ENCODE results near the gene NFIX. TPM values are rescaled to one million over a fixed set of nuclear protein-coding genes. Genes with fewer than 3 reads are reported as not detected.

The NFIX gene
- total RNA-seq, 3 donors from 2014 or later (not counting 1 experiment from before 2014, with no cell fraction given), result 0.61 to 2.1 (median 1.3) TPM

DNA sequence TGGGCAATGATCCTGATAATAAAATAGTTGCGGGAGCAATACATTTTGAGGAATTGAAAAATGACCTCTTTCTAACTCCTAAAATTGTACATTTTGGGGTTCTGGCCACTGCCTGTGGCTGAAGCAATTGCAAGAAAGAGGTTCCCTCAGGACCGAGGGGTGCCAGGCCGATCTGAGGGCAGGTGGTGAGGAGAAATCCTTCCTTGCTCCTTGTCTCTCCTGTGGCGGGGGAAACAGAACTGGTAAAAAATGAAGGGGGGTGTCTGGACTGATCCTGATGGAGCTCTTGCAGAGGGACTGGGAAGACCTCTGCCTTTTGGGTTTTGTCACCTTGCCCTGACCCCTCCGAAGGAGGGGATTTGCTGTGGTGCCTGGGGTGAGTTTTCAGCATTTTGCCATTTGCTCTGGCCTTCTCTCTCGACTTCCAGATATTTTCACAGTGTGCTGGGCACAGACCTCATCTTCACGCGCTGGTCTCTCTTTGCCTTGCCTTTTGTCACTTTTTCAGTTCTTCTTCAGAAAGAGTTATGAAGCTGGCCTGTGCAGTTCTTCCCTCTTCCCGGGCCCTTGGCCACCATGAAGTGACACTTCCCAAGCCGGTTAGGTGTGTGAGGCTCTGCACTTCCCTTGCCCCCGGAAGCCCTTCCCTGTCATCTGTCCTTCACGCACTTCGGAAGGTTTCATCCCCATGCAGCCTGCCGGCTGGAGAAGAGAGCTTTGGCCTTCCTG is 22.2 kb downstream of the NFIX start:
- ATAC-seq (no peak), DNase-seq (no peak)
- H3K27me3 Mint-ChIP-seq (ENCODE audit: low read depth in 2 of 2), result peaks cover 59 to 63% of the 10 kb centered on the region in 2 donors
- no peak overlapping the region for H3K27ac Mint-ChIP-seq
- no peak overlapping the region for H3K4me3 Mint-ChIP-seq
- H3K36me3 Mint-ChIP-seq, result no peaks in the 10 kb centered on the region
- Histone ChIP-seq H3K27me3 (ENCODE audit: control insufficient read depth, insufficient read depth, low read length) (peaks cover 31% of the 10 kb centered on the region), H3K4me3 (ENCODE audit: low read length) (no peak overlapping the region), H3K4me1 (ENCODE audit: control insufficient read depth, insufficient read depth, low read length) (peaks cover 21% of the 10 kb centered on the region), H3K27ac (ENCODE audit: low read length) (no peak overlapping the region), H3K36me3 (ENCODE audit: control insufficient read depth, insufficient read depth, low read length) (no peaks in the 10 kb centered on the region), H3K9me3 (ENCODE audit: control insufficient read depth, insufficient read depth, low read length) (no peaks in the 10 kb centered on the region)
- H3K9me3 Mint-ChIP-seq, result no peaks in the 10 kb centered on the region
- intact Hi-C loops (cut with micrococcal nuclease), result no loop called here
- H3K4me1 Mint-ChIP-seq, result peaks cover 18 to 23% of the 10 kb centered on the region in 2 donors
- TF ChIP-seq, protein P1, sequence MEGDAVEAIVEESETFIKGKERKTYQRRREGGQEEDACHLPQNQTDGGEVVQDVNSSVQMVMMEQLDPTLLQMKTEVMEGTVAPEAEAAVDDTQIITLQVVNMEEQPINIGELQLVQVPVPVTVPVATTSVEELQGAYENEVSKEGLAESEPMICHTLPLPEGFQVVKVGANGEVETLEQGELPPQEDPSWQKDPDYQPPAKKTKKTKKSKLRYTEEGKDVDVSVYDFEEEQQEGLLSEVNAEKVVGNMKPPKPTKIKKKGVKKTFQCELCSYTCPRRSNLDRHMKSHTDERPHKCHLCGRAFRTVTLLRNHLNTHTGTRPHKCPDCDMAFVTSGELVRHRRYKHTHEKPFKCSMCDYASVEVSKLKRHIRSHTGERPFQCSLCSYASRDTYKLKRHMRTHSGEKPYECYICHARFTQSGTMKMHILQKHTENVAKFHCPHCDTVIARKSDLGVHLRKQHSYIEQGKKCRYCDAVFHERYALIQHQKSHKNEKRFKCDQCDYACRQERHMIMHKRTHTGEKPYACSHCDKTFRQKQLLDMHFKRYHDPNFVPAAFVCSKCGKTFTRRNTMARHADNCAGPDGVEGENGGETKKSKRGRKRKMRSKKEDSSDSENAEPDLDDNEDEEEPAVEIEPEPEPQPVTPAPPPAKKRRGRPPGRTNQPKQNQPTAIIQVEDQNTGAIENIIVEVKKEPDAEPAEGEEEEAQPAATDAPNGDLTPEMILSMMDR (IDR thresholded peaks at IDR 0.05), result no peak
- 89% methylated on average over 14 of the region's 14 CpGs for WGBS (ENCODE audit: insufficient coverage)

DNA sequence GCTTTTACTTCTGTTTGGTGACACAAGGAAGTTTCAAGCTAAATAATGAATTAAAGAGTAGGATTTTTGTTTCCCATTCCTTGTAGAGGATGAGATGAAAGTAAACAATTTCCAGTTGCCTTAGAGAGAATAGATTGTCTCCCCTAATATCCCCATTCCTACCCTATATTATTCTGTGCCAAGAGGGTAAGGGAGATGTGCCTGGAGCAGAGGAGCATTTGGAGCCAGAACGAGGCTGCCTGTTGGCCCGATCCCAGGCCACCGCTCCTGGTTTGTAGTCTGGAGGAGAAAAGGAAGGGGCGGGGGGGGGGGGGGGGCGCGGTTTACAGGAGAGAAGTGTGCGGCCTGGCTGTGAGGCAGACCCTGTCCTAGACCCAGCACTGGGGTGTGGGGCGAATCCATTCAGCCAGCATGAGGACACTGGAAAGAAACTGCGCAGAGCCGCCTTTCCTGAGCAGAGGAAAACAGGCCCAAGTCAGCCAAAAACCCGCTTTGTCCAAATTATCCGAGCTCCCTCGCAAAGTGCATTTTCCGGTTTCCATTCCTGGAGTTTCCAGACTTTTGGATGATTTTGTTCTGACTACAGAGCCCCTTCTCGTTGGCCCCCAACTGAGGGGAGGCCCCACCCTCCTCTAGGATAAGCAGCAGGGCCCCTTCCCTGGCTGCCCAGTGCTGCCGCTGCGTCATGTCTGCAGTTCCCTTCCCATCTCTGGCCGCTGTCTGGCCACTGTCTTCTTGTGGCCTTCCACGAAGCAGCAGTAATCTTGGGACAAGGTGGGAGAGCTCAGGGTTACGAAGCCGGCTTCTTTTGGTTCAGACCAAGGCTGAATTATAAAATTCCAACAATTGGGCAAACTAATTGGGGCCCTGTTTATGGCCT is 23.0 kb downstream of the NFIX start:
- Histone ChIP-seq H3K27me3 (ENCODE audit: control insufficient read depth, insufficient read depth, low read length) (peaks cover 28% of the 10 kb centered on the region), H3K9me3 (ENCODE audit: control insufficient read depth, insufficient read depth, low read length) (no peaks in the 10 kb centered on the region), H3K27ac (ENCODE audit: low read length) (no peak overlapping the region), H3K4me1 (ENCODE audit: control insufficient read depth, insufficient read depth, low read length) (peaks cover 19% of the 10 kb centered on the region), H3K4me3 (ENCODE audit: low read length) (no peak overlapping the region), H3K36me3 (ENCODE audit: control insufficient read depth, insufficient read depth, low read length) (no peaks in the 10 kb centered on the region)
- 91% methylated on average over 19 of the region's 21 CpGs for WGBS (ENCODE audit: insufficient coverage)
- Mint-ChIP-seq H3K9me3 (no peaks in the 10 kb centered on the region), H3K27ac (no peak overlapping the region), H3K4me3 (no peak overlapping the region), H3K27me3 (ENCODE audit: low read depth in 2 of 2) (peaks cover 51 to 61% of the 10 kb centered on the region in 2 donors), H3K4me1 (peaks cover 10 to 21% of the 10 kb centered on the region in 2 donors), H3K36me3 (no peaks in the 10 kb centered on the region)
- intact Hi-C loops (cut with micrococcal nuclease), result no loop called here
- ATAC-seq (no peak), DNase-seq (no peak)
- TF ChIP-seq, protein P1 (IDR thresholded peaks at IDR 0.05), result no peak

DNA sequence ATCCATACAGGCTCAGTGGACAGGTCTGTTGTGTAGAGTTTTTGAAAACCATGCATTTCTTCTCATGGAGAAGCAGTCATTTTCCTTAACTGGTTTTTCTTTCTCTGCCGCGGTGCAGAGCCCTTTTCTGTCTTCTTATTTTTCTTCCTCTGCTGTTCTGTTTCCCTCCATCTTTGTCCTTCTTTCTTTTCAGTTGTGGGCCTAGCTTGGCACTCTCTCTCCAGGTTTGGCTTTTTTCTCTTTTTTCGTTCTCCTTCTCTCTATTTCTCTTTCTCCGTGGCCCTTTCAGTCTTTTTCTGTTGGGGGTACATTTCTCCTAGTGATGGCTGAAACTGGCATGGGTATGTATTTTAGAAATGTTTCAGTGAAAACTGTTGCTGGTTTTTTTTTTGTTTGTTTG is 24.1 kb downstream of the NFIX start:
- H3K9me3 ChIP-seq (ENCODE audit: control insufficient read depth, insufficient read depth, low read length), result no peaks in the 10 kb centered on the region
- peaks cover 22% of the 10 kb centered on the region for H3K27me3 ChIP-seq (ENCODE audit: control insufficient read depth, insufficient read depth, low read length)
- no peaks in the 10 kb centered on the region for H3K36me3 ChIP-seq (ENCODE audit: control insufficient read depth, insufficient read depth, low read length)
- Mint-ChIP-seq H3K27me3 (ENCODE audit: low read depth in 2 of 2) (peaks cover 48 to 60% of the 10 kb centered on the region in 2 donors), H3K27ac (no peak overlapping the region), H3K36me3 (no peaks in the 10 kb centered on the region), H3K4me3 (no peak overlapping the region), H3K4me1 (peaks cover 6 to 19% of the 10 kb centered on the region in 2 donors), H3K9me3 (no peaks in the 10 kb centered on the region)
- ATAC-seq, result no peak
- intact Hi-C loops (cut with micrococcal nuclease), result no loop called here
- DNase-seq, result no peak
- TF ChIP-seq, protein P1 (IDR thresholded peaks at IDR 0.05), result no peak
- H3K4me3 ChIP-seq (ENCODE audit: low read length), result no peak overlapping the region
- H3K27ac ChIP-seq (ENCODE audit: low read length), result no peak overlapping the region
- peaks cover 18% of the 10 kb centered on the region for H3K4me1 ChIP-seq (ENCODE audit: control insufficient read depth, insufficient read depth, low read length)
- 98% methylated on average over 2 of the region's 4 CpGs for WGBS (ENCODE audit: insufficient coverage)

Data from natural killer cell (primary cell).